ENCODE measurements around the gene TMC1. TPM values are rescaled to one million over a fixed set of nuclear protein-coding genes. Genes with fewer than 3 reads are reported as not detected.

TMC1 gene
- total and polyA plus RNA-seq, 2 of the 13 experiments (the other 11 are each of a cell fraction or from before 2014, with no cell fraction given) = 0.02 to 0.03 TPM

- in situ Hi-C loops (cut with HindIII; ENCODE audit: extremely low pct_ligation_motif_present, low pct_unique_long_range_greater_than_20kb) (loop anchor here (10.0 kb wide), 1 partner anchor 321 kb away; no protein-coding TSS in a partner anchor), intact Hi-C loops (cut with micrococcal nuclease; ENCODE audit: unreplicated experiment) (no loop called here)
- H3K27ac ChIP-seq (ENCODE audit: extremely low read length, insufficient read depth, low read length) = no peak overlapping the region
- ChIA-PET POLR2A (no interaction called here), CTCF (ENCODE audit: low intra/inter-chr PET ratio, low total read pairs) (no interaction called here)
- H2AFZ ChIP-seq (ENCODE audit: low read length) = no peak overlapping the region
- peaks cover 12% of the 10 kb centered on the region for H3K4me1 ChIP-seq (ENCODE audit: insufficient read depth, low read length)
- ATAC-seq (no peak), FAIRE-seq (no peak), DNase-seq (ENCODE audit: low spot score) (no peak)
- no TSS peak for BruUV-seq (replicated peaks)
- H4K20me1 ChIP-seq (ENCODE audit: insufficient read depth, low read length) = no peaks in the 10 kb centered on the region
- H3K79me2 ChIP-seq (ENCODE audit: insufficient read depth, low read length) = no peaks in the 10 kb centered on the region
- no peaks in the 10 kb centered on the region for H3K27me3 ChIP-seq (ENCODE audit: control insufficient read depth in 1 of 2, insufficient read depth in 2 of 2, low read length in 2 of 2)
- no peak overlapping the region for H3K9ac ChIP-seq (ENCODE audit: insufficient read depth, low read depth, low read length)
- no peaks in the 10 kb centered on the region for H3K9me3 ChIP-seq (ENCODE audit: low read length)
- 91% methylated on average over 4 of the region's 4 CpGs for WGBS (ENCODE audit: low lambda C conversion rate)
- H3K4me2 ChIP-seq (ENCODE audit: low read depth, low read length) = no peak overlapping the region
- H3K4me3 ChIP-seq (replicated peaks in 1 of 3; ENCODE audit: insufficient read depth in 1 of 3, low read depth in 2 of 3, low read length in 3 of 3) = no peak overlapping the region
- H3K36me3 ChIP-seq (replicated peaks in 1 of 2; ENCODE audit: control insufficient read depth in 1 of 2, insufficient read depth in 2 of 2, low read length in 2 of 2) = no peaks in the 10 kb centered on the region
- TF ChIP-seq PAXIP1 (CRISPR knock-in tag; conservative IDR thresholded peaks at IDR 0.05) (no peak), ZNF367 (CRISPR knock-in tag; IDR thresholded peaks at IDR 0.05; ENCODE audit: borderline replicate concordance) (no peak), RCOR2 (CRISPR knock-in tag; IDR thresholded peaks at IDR 0.05) (no peak), KDM6A (CRISPR knock-in tag; IDR thresholded peaks at IDR 0.05; ENCODE audit: low read depth) (no peak), ARNT (IDR thresholded peaks at IDR 0.05) (no peak), AHR (CRISPR knock-in tag; IDR thresholded peaks at IDR 0.05) (no peak), BORCS8-MEF2B (CRISPR knock-in tag; IDR thresholded peaks at IDR 0.05) (no peak), ADNP (CRISPR knock-in tag; IDR thresholded peaks at IDR 0.05) (no peak), MEIS1 (CRISPR knock-in tag; IDR thresholded peaks at IDR 0.05; ENCODE audit: borderline replicate concordance) (no peak), GZF1 (CRISPR knock-in tag; IDR thresholded peaks at IDR 0.05) (no peak), NFATC3 (CRISPR knock-in tag; IDR thresholded peaks at IDR 0.05) (no peak), ZNF382 (CRISPR knock-in tag; IDR thresholded peaks at IDR 0.05; ENCODE audit: borderline replicate concordance) (no peak), GRHL1 (CRISPR knock-in tag; conservative IDR thresholded peaks at IDR 0.05) (no peak), FOXP1 (IDR thresholded peaks at IDR 0.05) (no peak), FOXP1 (CRISPR knock-in tag; IDR thresholded peaks at IDR 0.05) (no peak), ZFX (CRISPR knock-in tag; IDR thresholded peaks at IDR 0.05; ENCODE audit: low read depth) (no peak), ZNF775 (CRISPR knock-in tag; IDR thresholded peaks at IDR 0.05; ENCODE audit: borderline replicate concordance) (no peak), MEF2D (CRISPR knock-in tag; IDR thresholded peaks at IDR 0.05) (no peak), NFE2L1 (CRISPR knock-in tag; IDR thresholded peaks at IDR 0.05; ENCODE audit: borderline replicate concordance) (no peak), NFYC (CRISPR knock-in tag; IDR thresholded peaks at IDR 0.05) (no peak), NRL (CRISPR knock-in tag; IDR thresholded peaks at IDR 0.05; ENCODE audit: borderline replicate concordance) (no peak)
Measured at GRCh38 chr9:72863456-72864094, 342.2 kb downstream of the TMC1 start.

Data from HepG2 (cell line).